Caco-2 (cell line): ENCODE results near the gene UBA6. TPM values are rescaled to one million over a fixed set of nuclear protein-coding genes. Genes with fewer than 3 reads are reported as not detected.
"Not testable (repeated sequence)": the region's sequence is repeated elsewhere in the genome, so short reads cannot be mapped to it uniquely, and the experiment has no call there.

Source experiments
- BruUV-seq: library from RNA; stranded (reverse); fragments of 400-500 nt; replicated peaks from 2 replicates; lab custom pipeline; 2021; lab: Mats Ljungman, UMichigan
- CTCF ChIA-PET: fragments of 300-600 bp; sonication (Branson Sonifier 250); formaldehyde crosslinking; loops from one replicate; lab custom pipeline; 2022; ENCODE audit warnings: antibody characterized with exemption; lab: Charles Lee
- POLR2A ChIA-PET: fragments of 300-600 bp; sonication (Branson Sonifier 250); formaldehyde crosslinking; loops from one replicate; lab custom pipeline; 2022; ENCODE audit warnings: antibody characterized with exemption; lab: Charles Lee
- DNase-seq, 2 experiments: peaks; one replicate each; pipeline versions ENCODE4 v3.0.0 to v3.0.0-alpha.2; 2020 to 2022
- H3K27me3 ChIP-seq: replicated peaks from 2 replicates; pipeline ENCODE4 v1.6.0; 2011; ENCODE audit warnings: low read length; ENCODE audit not compliant: control insufficient read depth, insufficient read depth
- H3K36me3 ChIP-seq: 2 replicates; pipeline ENCODE4 v1.5.1; 2011; ENCODE audit warnings: low read length; ENCODE audit not compliant: control insufficient read depth, insufficient read depth
- H3K4me1 ChIP-seq: fragments of 250-450 bp; sonication (Bioruptor Pico); 2 replicates; pipeline ENCODE4 v1.5.1; 2020; ENCODE audit warnings: mild to moderate bottlenecking
- H3K4me3 ChIP-seq: 2 replicates; pipeline ENCODE4 v1.5.1; 2011; ENCODE audit warnings: low read depth, mild to moderate bottlenecking, control low read depth, low read length
- H3K9me3 ChIP-seq: fragments of 250-450 bp; sonication (Bioruptor Pico); 2 replicates; pipeline ENCODE4 v1.5.1; 2020; ENCODE audit warnings: mild to moderate bottlenecking, moderate library complexity
- H3K27ac Mint-ChIP-seq: one replicate; pipeline ENCODE4 v1.8.0; 2022; ENCODE audit warnings: mixed read lengths; ENCODE audit not compliant: unreplicated experiment
- H3K27me3 Mint-ChIP-seq: one replicate; pipeline ENCODE4 v1.8.0; 2022; ENCODE audit warnings: mixed read lengths; ENCODE audit not compliant: insufficient read depth, unreplicated experiment
- H3K36me3 Mint-ChIP-seq: one replicate; pipeline ENCODE4 v1.8.0; 2022; ENCODE audit warnings: mild to moderate bottlenecking, mixed read lengths; ENCODE audit not compliant: insufficient read depth, unreplicated experiment
- H3K4me1 Mint-ChIP-seq: one replicate; pipeline ENCODE4 v1.8.0; 2022; ENCODE audit warnings: low read depth, mixed read lengths; ENCODE audit not compliant: unreplicated experiment
- H3K4me3 Mint-ChIP-seq: one replicate; pipeline ENCODE4 v1.8.0; 2022; ENCODE audit warnings: mild to moderate bottlenecking, moderate library complexity, mixed read lengths; ENCODE audit not compliant: unreplicated experiment
- H3K9me3 Mint-ChIP-seq: one replicate; pipeline ENCODE4 v1.8.0; 2022; ENCODE audit warnings: mixed read lengths; ENCODE audit not compliant: unreplicated experiment
- CTCF ChIP-seq, 2 experiments: fragments of 200-600 bp in 1 of 2; IDR thresholded peaks; 1 replicate in 1 of 2; 2 replicates in 1 of 2; pipeline versions ENCODE4 v1.5.1 to v1.8.0; 2011 to 2022; ENCODE audit warnings: antibody characterized with exemption in 1 of 2, control low read depth in 1 of 2, inconsistent platforms in 1 of 2, low read depth in 1 of 2, low read length in 1 of 2, mild to moderate bottlenecking in 1 of 2, moderate library complexity in 1 of 2; ENCODE audit not compliant: insufficient read depth in 1 of 2, severe bottlenecking in 1 of 2, unreplicated experiment in 1 of 2
- intact Hi-C: fragments of 100-400 bp; cut with micrococcal nuclease; formaldehyde crosslinking; loops from one replicate; pipeline ENCODE4 v1.10.0; 2022; ENCODE audit not compliant: unreplicated experiment
- total RNA-seq: library from RNA; stranded (reverse); gene quantifications from 2 replicates; pipeline ENCODE4 v1.2.3, GENCODE V29; 2022

Gene UBA6
- total RNA-seq, 1 experiment from 2014 or later: 74.6 TPM

GRCh38 chr4:67658302-67658701 is 42.7 kb downstream of the UBA6 start:
- Histone ChIP-seq H3K9me3 (peaks cover 16% of the 10 kb centered on the region; the same call in 1 of the 2 replicates), H3K4me1 (no peaks in the 10 kb centered on the region), H3K27me3 (no peaks in the 10 kb centered on the region), H3K36me3 (peaks cover 7% of the 10 kb centered on the region), H3K4me3 (no peak overlapping the region)
- Mint-ChIP-seq H3K4me1 (no peaks in the 10 kb centered on the region), H3K27me3 (no peaks in the 10 kb centered on the region), H3K27ac (no peak overlapping the region), H3K36me3 (peaks cover 59% of the 10 kb centered on the region), H3K4me3 (no peak overlapping the region), H3K9me3 (peaks cover 18% of the 10 kb centered on the region)
- no peak for TF ChIP-seq CTCF (IDR thresholded peaks at IDR 0.05; ENCODE audit: insufficient read depth in 1 of 2, low read depth in 1 of 2, low read length in 1 of 2, severe bottlenecking in 1 of 2, unreplicated experiment in 1 of 2)
- ChIA-PET CTCF (no interaction called here), POLR2A (no interaction called here)
- intact Hi-C loops: no loop called here
- BruUV-seq: no TSS peak
- no peak for DNase-seq

GRCh38 chr4:67651536-67651935 is 49.4 kb downstream of the UBA6 start:
- Histone ChIP-seq H3K27me3 (no peaks in the 10 kb centered on the region), H3K4me1 (no peaks in the 10 kb centered on the region), H3K9me3 (no peaks in the 10 kb centered on the region), H3K4me3 (no peak overlapping the region), H3K36me3 (no peaks in the 10 kb centered on the region)
- no peak for TF ChIP-seq CTCF (IDR thresholded peaks at IDR 0.05; ENCODE audit: insufficient read depth in 1 of 2, low read depth in 1 of 2, low read length in 1 of 2, severe bottlenecking in 1 of 2, unreplicated experiment in 1 of 2)
- H3K9me3 Mint-ChIP-seq: no peaks in the 10 kb centered on the region
- ChIA-PET CTCF (no interaction called here), POLR2A (no interaction called here)
- DNase-seq: no peak
- H3K36me3 Mint-ChIP-seq: peaks cover 24% of the 10 kb centered on the region
- intact Hi-C loops: no loop called here
- no peak overlapping the region for H3K27ac Mint-ChIP-seq
- H3K27me3 Mint-ChIP-seq: no peaks in the 10 kb centered on the region
- no peaks in the 10 kb centered on the region for H3K4me1 Mint-ChIP-seq
- no peak overlapping the region for H3K4me3 Mint-ChIP-seq
- BruUV-seq: no TSS peak

- Mint-ChIP-seq H3K4me1 (no peaks in the 10 kb centered on the region), H3K27me3 (no peaks in the 10 kb centered on the region), H3K9me3 (no peaks in the 10 kb centered on the region), H3K36me3 (peaks cover 48% of the 10 kb centered on the region), H3K4me3 (no peak overlapping the region), H3K27ac (no peak overlapping the region)
- ChIA-PET POLR2A (no interaction called here), CTCF (no interaction called here)
- Histone ChIP-seq H3K27me3 (no peaks in the 10 kb centered on the region), H3K4me1 (no peaks in the 10 kb centered on the region), H3K36me3 (peaks cover 3% of the 10 kb centered on the region; the same call in 1 of the 2 replicates), H3K4me3 (no peak overlapping the region), H3K9me3 (no peaks in the 10 kb centered on the region)
- intact Hi-C loops: no loop called here
- no peak for TF ChIP-seq CTCF (IDR thresholded peaks at IDR 0.05; ENCODE audit: insufficient read depth in 1 of 2, low read depth in 1 of 2, low read length in 1 of 2, severe bottlenecking in 1 of 2, unreplicated experiment in 1 of 2)
- no peak for DNase-seq
- BruUV-seq: no TSS peak
Observed at GRCh38 chr4:67638136-67638535, 62.8 kb downstream of the UBA6 start.

GRCh38 chr4:67636978-67637377 is 64.0 kb downstream of the UBA6 start:
- POLR2A ChIA-PET, DNase-seq, H3K4me1 Mint-ChIP-seq, CTCF ChIA-PET, H3K27me3 Mint-ChIP-seq, H3K9me3 Mint-ChIP-seq, BruUV-seq, H3K4me3 ChIP-seq, H3K9me3 ChIP-seq, H3K4me3 Mint-ChIP-seq, H3K27me3 ChIP-seq, H3K4me1 ChIP-seq, H3K27ac Mint-ChIP-seq, H3K36me3 ChIP-seq, intact Hi-C loops: not testable (repeated sequence)
- peaks cover 43% of the 10 kb centered on the region for H3K36me3 Mint-ChIP-seq
